PC-3 (cell line): Measurements from ENCODE around the gene PCDHB7. TPM values are rescaled to one million over a fixed set of nuclear protein-coding genes. Genes with fewer than 3 reads are reported as not detected.
"Not testable (repeated sequence)": the region's sequence is repeated elsewhere in the genome, so short reads cannot be mapped to it uniquely, and the experiment has no call there.

ENCODE experiments used
- ATAC-seq: fragments of 200-7000 bp; cut with Tn5 transposase; 2 replicates; pipeline ENCODE4 v1.9.1; 2020; ENCODE audit warnings: mild to moderate bottlenecking, moderate library complexity
- BruUV-seq: library from RNA; stranded (reverse); fragments of 400-500 nt; replicated peaks from 2 replicates; lab custom pipeline; 2021; lab: Mats Ljungman, UMichigan
- CTCF ChIA-PET: fragments of 300-600 bp; sonication (Branson Sonifier 250); formaldehyde crosslinking; loops from one replicate; lab custom pipeline; 2022; ENCODE audit warnings: antibody characterized with exemption; lab: Charles Lee
- POLR2A ChIA-PET: fragments of 300-600 bp; sonication (Branson Sonifier 250); formaldehyde crosslinking; loops from one replicate; lab custom pipeline; 2022; ENCODE audit warnings: antibody characterized with exemption; ENCODE audit not compliant: unreplicated experiment; lab: Charles Lee
- DNase-seq: peaks from one replicate; pipeline ENCODE4 v3.0.0-alpha.2; 2015
- H2AFZ ChIP-seq: fragments of 300-600 bp; sonication (generic); 2 replicates; pipeline ENCODE4 v1.6.0; 2016; ENCODE audit warnings: antibody characterized with exemption, low read length
- H3F3A ChIP-seq: fragments of 300-600 bp; sonication (generic); one replicate; pipeline ENCODE4 v1.6.0; 2017; ENCODE audit warnings: antibody characterized with exemption, low read length, control low read depth, mild to moderate bottlenecking; ENCODE audit not compliant: unreplicated experiment
- H3K27ac ChIP-seq: fragments of 300-600 bp; sonication (generic); 2 replicates; pipeline ENCODE4 v1.5.1; 2016; ENCODE audit warnings: mild to moderate bottlenecking, low read length
- H3K27me3 ChIP-seq: fragments of 300-600 bp; sonication (generic); 2 replicates; pipeline ENCODE4 v1.6.1; 2016; ENCODE audit warnings: low read length, mixed read lengths
- H3K36me3 ChIP-seq: fragments of 300-600 bp; sonication (generic); 2 replicates; pipeline ENCODE4 v1.6.1; 2016; ENCODE audit warnings: low read depth, mixed run types, low read length, mixed read lengths
- H3K4me1 ChIP-seq: fragments of 300-600 bp; sonication (generic); 2 replicates; pipeline ENCODE4 v1.5.1; 2016; ENCODE audit warnings: low read length; ENCODE audit not compliant: insufficient read depth
- H3K4me2 ChIP-seq: fragments of 300-600 bp; sonication (generic); 2 replicates; pipeline ENCODE4 v1.6.0; 2016; ENCODE audit warnings: low read length
- H3K4me3 ChIP-seq: fragments of 300-600 bp; sonication (generic); 2 replicates; pipeline ENCODE4 v1.5.1; 2016; ENCODE audit warnings: mild to moderate bottlenecking, low read length, mixed read lengths
- H3K79me2 ChIP-seq: fragments of 300-600 bp; sonication (generic); 2 replicates; pipeline ENCODE4 v1.6.1; 2017; ENCODE audit warnings: low read length, mixed read lengths
- H3K9ac ChIP-seq: fragments of 300-600 bp; sonication (generic); 2 replicates; pipeline ENCODE4 v1.6.0; 2016; ENCODE audit warnings: mild to moderate bottlenecking, low read length
- H3K9me2 ChIP-seq: fragments of 300-600 bp; sonication (generic); replicated peaks from 2 replicates; pipeline ENCODE4 v1.6.1; 2016; ENCODE audit warnings: mixed run types, low read length, mixed read lengths
- H3K9me3 ChIP-seq: fragments of 300-600 bp; sonication (generic); 2 replicates; pipeline ENCODE4 v1.6.1; 2016; ENCODE audit warnings: low read length, mixed read lengths
- H4K20me1 ChIP-seq: fragments of 300-600 bp; sonication (generic); 2 replicates; pipeline ENCODE4 v1.6.1; 2016; ENCODE audit warnings: low read length, mixed read lengths
- CTCF ChIP-seq: fragments of 300-600 bp; sonication (generic); conservative IDR thresholded peaks from 2 replicates; pipeline ENCODE4 v1.5.1; 2017; ENCODE audit warnings: antibody characterized with exemption, low read depth, mild to moderate bottlenecking, low read length
- EZH2 ChIP-seq: fragments of 300-600 bp; sonication (generic); IDR thresholded peaks from one replicate; pipeline ENCODE4 v1.6.1; 2017; ENCODE audit warnings: antibody characterized with exemption, mild to moderate bottlenecking, low read length; ENCODE audit not compliant: unreplicated experiment
- EZH2phosphoT487 ChIP-seq: fragments of 300-600 bp; sonication (generic); IDR thresholded peaks from 2 replicates; pipeline ENCODE4 v1.6.1; 2018; ENCODE audit warnings: mild to moderate bottlenecking, antibody characterized with exemption, low read length, borderline replicate concordance
- intact Hi-C: fragments of 100-400 bp; cut with micrococcal nuclease; formaldehyde crosslinking; loops from 2 replicates; pipeline ENCODE4 v1.9.0; 2023
- total RNA-seq: library from RNA; depleted of rRNA; stranded (reverse); fragments of >200 nt; gene quantifications from 2 replicates; pipeline ENCODE4 v1.2.3, GENCODE V29; 2014

PCDHB7 gene
- total RNA-seq, 1 experiment from 2014 or later = 0.22 TPM

- H3K27ac ChIP-seq = no peak within 1 kb of the TSS
- POLR2A ChIA-PET = no interaction called here
These were observed 22.6 kb upstream of the PCDHB7 start, which contains the start of gene PCDHB6 for GRCh38 chr5:141149812-141150211. PCDHB6 (plus strand) TSS chr5:141150057; CDS start chr5:141150258, 201 bp downstream.

DNA sequence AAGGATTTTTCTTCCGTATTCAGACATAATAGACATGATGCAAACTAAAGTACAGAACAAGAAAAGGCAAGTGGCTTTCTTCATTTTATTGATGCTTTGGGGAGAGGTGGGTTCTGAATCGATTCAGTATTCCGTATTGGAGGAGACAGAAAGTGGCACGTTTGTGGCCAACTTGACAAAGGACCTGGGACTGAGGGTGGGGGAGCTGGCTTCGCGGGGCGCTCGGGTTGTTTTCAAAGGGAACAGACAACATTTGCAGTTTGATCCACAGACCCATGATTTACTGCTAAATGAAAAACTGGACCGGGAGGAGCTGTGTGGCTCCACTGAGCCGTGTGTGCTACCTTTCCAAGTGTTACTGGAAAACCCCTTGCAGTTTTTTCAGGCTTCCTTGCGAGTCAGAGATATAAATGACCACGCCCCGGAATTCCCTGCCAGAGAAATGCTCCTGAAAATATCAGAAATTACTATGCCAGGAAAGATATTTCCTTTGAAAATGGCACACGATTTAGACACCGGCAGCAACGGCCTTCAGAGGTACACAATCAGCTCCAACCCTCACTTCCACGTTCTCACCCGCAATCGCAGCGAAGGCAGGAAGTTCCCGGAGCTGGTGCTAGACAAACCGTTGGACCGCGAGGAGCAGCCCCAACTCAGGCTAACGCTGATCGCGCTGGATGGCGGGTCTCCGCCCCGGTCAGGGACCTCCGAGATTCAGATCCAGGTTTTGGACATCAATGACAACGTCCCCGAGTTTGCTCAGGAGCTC is 22.0 kb upstream of the PCDHB7 start:
- Histone ChIP-seq H3K79me2 (no peaks in the 10 kb centered on the region), H3K9ac (no peak overlapping the region), H2AFZ (no peak overlapping the region), H3K4me3 (no peak overlapping the region), H3K27ac (no peak overlapping the region), H3K27me3 (no peaks in the 10 kb centered on the region), H3K9me2 (no peaks in the 10 kb centered on the region), H3K4me1 (no peaks in the 10 kb centered on the region), H3K36me3 (no peaks in the 10 kb centered on the region), H3F3A (no peaks in the 10 kb centered on the region), H3K9me3 (no peaks in the 10 kb centered on the region), H4K20me1 (no peaks in the 10 kb centered on the region), H3K4me2 (no peak overlapping the region)
- no TSS peak for BruUV-seq
- POLR2A ChIA-PET = no interaction called here
- no peak for DNase-seq
- no peak for ATAC-seq
- CTCF ChIA-PET = no interaction called here
- intact Hi-C loops = no loop called here
- TF ChIP-seq CTCF = no peak
- no peak for TF ChIP-seq EZH2
- no peak for TF ChIP-seq EZH2phosphoT487

More at GRCh38 chr5:141149812-141150211, 22.6 kb upstream of the PCDHB7 start, which contains the start of gene PCDHB6:
- no peaks in the 10 kb centered on the region for H3K4me1 ChIP-seq
- DNase-seq (no peak), ATAC-seq (no peak)
- intact Hi-C loops = no loop called here
- no peak within 1 kb of the TSS for H3K4me3 ChIP-seq
- no peaks in the 10 kb centered on the region for H3F3A ChIP-seq
- no peaks in the 10 kb centered on the region for H3K79me2 ChIP-seq
- H3K9me2 ChIP-seq = no peaks in the 10 kb centered on the region
- H3K9ac ChIP-seq = no peak within 1 kb of the TSS
- H3K9me3 ChIP-seq = no peaks in the 10 kb centered on the region
- H4K20me1 ChIP-seq = no peaks in the 10 kb centered on the region
- BruUV-seq = no TSS peak
- H3K4me2 ChIP-seq = no peak within 1 kb of the TSS
- CTCF ChIA-PET = no interaction called here
- no peak within 1 kb of the TSS for H2AFZ ChIP-seq
- TF ChIP-seq CTCF (no peak), EZH2phosphoT487 (no peak), EZH2 (no peak)
- H3K27me3 ChIP-seq = no peaks in the 10 kb centered on the region
- no peaks in the 10 kb centered on the region for H3K36me3 ChIP-seq

DNA sequence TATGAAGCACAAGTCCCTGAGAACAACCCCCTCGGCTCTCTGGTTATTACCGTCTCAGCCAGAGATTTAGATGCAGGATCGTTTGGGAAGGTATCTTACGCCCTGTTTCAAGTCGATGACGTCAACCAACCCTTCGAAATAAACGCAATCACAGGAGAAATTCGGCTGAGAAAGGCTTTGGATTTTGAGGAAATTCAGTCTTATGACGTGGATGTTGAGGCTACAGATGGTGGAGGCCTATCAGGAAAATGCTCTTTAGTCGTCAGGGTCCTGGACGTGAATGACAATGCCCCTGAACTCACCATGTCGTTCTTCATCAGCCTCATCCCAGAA is 21.5 kb upstream of the PCDHB7 start:
- TF ChIP-seq CTCF = no peak
- TF ChIP-seq EZH2phosphoT487 = no peak
- TF ChIP-seq EZH2 = no peak
- Histone ChIP-seq H3F3A (no peaks in the 10 kb centered on the region), H3K9ac (no peak overlapping the region), H4K20me1 (no peaks in the 10 kb centered on the region), H3K36me3 (no peaks in the 10 kb centered on the region), H3K9me3 (no peaks in the 10 kb centered on the region), H3K4me2 (no peak overlapping the region), H3K4me3 (no peak overlapping the region), H3K79me2 (no peaks in the 10 kb centered on the region), H3K9me2 (no peaks in the 10 kb centered on the region), H3K4me1 (no peaks in the 10 kb centered on the region), H3K27me3 (no peaks in the 10 kb centered on the region), H3K27ac (no peak overlapping the region), H2AFZ (no peak overlapping the region)
- ChIA-PET POLR2A (no interaction called here), CTCF (no interaction called here)
- no TSS peak for BruUV-seq
- ATAC-seq = no peak
- no peak for DNase-seq
- intact Hi-C loops = no loop called here

- ATAC-seq, H3K27me3 ChIP-seq, intact Hi-C loops, H4K20me1 ChIP-seq, BruUV-seq, H3K9ac ChIP-seq, H3K9me2 ChIP-seq, CTCF ChIA-PET, H3K9me3 ChIP-seq, H3K4me1 ChIP-seq, H3F3A ChIP-seq, POLR2A ChIA-PET, H3K79me2 ChIP-seq, DNase-seq, H2AFZ ChIP-seq, H3K36me3 ChIP-seq, H3K4me3 ChIP-seq, H3K4me2 ChIP-seq, H3K27ac ChIP-seq: not testable (repeated sequence)
These were observed 20.8 kb upstream of the PCDHB7 start for GRCh38 chr5:141151632-141152031.
